DMS79 treated with DMSO at 0.1 percent for 48 hours (cell line): ENCODE data around the gene MNDA.
"Not testable (repeated sequence)": the region's sequence is repeated elsewhere in the genome, so short reads cannot be mapped to it uniquely, and the experiment has no call there.

Experiments used
- DNase-seq: peaks from one replicate; lab custom pipeline; 2025; lab: John Stamatoyannopoulos, UW

The MNDA gene

DNA sequence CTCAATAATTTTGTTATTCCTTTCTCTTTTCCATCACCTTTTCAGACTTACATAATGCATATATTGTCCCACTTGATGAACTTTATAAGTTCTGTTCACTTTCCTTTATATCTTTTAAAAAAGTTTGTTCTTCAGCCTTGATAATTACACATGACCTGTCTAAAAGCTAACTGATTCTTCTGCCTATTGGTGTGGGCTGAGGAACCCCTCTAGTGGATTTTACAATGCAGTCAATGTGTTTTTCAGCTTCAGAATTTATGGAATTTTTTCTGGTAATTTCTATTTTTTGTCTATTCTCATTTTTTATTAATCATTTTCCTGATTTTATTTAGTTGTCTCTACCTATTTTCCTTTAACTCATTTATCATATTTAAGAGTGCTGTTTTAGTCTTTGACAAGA, 7.5 kb downstream of the MNDA start:
- no peak for DNase-seq

DNA sequence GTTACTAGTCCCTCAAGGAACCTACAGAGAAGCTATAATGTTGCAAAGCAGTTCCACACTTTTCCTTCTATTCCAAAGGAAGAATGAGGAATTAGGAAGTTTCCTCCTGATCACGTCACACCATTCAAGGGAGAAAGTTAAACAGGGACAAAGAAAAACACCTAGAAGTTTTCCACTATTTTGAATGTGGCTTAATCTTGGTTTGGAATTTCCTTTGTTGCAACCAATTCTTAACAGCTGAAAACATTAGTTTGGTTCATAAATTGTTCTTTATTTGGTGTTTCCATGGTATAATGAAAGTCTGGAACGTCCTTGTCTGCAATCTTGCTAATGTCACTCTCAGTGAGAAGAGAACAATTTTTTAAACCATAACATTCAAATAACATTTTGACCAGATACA, 8.4 kb downstream of the MNDA start:
- DNase-seq = no peak

DNA sequence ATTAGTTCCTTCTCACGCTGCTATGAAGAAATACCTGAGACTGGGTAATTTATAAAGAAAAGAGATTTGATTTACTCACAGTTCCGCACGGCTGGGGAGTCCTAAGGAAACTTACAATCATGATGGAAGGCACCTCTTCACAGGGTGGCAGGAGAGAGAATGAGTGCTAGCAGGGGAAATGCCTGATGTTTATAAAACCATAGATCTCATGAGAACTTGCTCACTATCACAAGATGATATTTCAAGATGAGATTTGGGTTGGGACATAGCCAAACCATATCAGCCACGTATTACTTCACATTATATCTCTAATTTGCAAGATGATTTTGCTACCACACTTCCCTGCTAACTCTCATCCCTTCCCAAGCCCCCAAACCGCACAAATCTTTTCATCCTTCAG, 9.1 kb downstream of the MNDA start:
- DNase-seq = no peak

DNA sequence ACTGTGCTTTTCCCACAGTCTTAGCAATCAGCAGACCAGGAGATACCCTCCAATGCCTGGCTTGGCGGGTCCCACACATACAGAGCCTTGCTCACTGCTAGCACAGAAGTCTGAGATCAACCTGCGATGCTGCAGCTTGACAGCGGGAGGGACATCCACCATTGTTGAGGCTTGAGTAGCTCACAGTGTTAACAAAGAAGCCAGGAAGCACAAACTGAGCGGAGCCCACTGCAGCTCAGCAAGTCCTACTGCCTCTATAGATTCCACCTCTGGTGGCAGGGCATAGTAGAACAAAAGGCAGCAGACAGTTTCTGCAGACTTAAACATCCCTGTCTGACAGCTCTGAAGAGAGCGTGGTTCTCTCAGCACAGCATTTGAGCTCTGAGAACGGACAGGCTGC, 33.4 kb downstream of the MNDA start:
- DNase-seq = no peak

DNA sequence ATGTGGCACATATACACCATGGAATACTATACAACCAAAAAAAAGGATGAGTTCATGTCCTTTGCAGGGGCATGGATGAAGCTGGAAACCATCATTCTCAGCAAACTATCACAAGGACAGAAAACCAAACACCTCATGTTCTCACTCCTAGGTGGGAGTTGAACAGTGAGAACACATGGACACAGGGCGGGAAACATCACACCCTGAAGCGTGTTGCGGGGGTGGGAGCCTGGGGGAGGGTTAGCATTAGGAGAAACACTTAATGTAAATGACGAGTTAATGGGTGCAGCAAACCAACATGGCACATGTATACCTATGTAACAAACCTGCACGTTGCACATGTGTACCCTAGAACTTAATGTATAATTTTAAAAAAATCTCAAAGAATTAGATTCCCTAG, 39.3 kb downstream of the MNDA start:
- not testable (repeated sequence) for DNase-seq

DNA sequence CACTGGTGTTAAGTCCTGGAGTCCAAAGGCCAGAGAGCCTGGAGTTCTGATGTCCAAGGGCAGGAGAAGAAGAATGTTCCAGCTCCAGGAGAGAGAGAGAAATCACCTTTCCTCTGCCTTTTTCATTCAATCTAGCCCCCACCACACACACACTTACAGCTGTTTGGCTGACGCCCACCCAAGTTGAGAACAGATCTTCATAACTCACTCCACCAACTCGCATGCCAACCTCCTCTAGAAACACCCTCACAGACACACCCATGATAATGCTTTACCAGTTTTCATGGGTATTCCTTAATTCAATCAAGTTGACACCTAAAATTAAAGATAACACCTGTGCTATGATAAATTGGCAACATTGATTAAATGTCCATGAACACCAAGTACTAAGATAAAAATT, 42.0 kb downstream of the MNDA start:
- DNase-seq = no peak

DNA sequence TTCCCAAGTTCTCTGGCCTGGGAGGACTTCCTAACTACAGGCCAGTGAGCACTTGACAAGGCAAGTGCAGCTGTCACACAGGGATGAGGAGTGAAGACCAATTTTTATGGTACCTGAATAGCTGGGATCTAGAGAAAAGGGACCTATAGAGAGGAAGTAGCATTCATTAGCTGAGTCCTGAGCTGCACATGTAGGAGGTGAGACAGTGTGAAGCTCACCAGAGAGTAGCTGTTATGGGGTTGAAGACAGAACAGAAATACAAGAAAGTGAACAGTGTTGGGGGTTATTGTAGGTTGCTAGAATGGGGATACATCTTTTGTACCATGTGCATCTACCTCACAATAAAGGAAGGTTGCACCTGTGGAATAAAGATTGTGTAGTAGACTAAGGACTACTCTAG, 62.5 kb downstream of the MNDA start:
- DNase-seq = no peak

DNA sequence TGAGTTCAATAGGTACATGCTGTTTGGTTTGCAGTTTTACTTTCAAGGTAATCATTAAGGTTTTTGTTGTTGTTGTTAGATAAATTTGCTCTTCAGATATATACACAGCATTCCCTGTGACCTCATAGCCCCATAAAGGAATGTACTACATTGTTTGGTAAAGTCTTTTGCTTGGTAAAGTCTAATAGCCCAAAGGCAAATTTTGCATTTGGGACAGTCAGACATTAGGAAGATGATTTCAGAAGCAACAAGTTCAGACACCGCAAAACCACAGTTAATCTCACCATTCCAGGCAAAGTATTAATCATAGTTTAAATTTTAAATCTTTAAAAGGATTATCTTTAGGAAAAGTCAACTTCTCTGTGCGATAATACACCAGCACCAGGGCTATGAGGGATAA, 67.6 kb downstream of the MNDA start:
- no peak for DNase-seq
